ENCODE measurements around the gene DPM3. TPM values are rescaled to one million over a fixed set of nuclear protein-coding genes. Genes with fewer than 3 reads are reported as not detected.

DPM3 gene
- polyA plus RNA-seq, 1 of the 3 experiments (the other 2 are of a cell fraction): 317 TPM

DNA sequence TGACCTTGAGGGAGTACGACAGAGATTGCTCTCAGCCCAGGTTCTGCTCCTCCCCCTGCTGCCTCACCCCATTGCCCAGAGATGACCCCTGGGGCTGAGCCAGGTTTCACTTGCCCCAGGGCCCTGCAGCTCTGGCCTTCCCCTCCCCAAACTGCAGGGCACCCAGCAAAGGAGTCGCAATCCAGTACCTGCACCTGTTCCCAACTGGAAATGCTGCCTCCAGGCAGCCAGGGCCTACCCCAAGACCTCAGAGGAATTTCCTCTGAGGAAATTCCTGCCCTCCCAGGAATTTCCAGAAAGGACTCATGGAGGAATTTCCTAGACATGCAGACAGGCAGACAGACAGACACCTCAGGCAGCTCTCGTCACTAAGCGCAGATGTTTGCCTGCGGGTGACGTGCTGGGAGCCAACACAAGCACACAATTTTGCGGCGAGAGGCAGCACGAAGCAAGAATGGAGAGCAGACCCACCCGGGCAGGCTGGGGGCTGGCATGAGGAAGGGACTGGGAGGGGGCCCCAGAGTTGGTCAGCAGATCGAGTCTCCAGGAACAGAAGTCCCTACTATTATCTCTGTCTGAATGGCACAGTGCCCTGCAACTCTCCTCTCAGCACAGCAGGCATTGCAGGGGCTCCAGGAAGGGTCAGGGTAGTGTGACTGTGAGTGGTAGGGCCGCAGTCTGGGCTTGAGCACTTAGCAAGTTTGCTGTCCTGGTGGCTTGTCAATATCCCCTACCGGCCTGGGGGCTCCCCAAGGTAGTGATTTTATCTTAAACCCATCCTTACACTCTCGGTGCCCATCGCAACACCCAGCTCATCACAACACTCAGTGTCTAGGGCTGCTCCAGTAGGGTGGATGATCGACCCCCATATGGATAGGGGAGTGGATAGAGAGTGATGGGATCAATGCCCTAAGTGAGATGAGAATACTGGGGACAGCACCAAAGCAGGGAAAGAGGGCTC, 15.5 kb downstream of the DPM3 start:
- no peaks in the 10 kb centered on the region for H3K9me2 ChIP-seq
- H3K27ac ChIP-seq (ENCODE audit: low read depth in 2 of 2, low read length in 1 of 2): no peak overlapping the region
- no peak overlapping the region for H2AFZ ChIP-seq (ENCODE audit: low read depth)
- H3F3A ChIP-seq (replicated peaks; ENCODE audit: insufficient read depth): no peaks in the 10 kb centered on the region
- no peak overlapping the region for H3K4me2 ChIP-seq
- H3K27me3 ChIP-seq (ENCODE audit: insufficient read depth): no peaks in the 10 kb centered on the region; the same call in 1 of the 2 replicates
- H3K9ac ChIP-seq: no peak overlapping the region
- POLR2A ChIA-PET: no interaction called here
- H3K36me3 ChIP-seq (replicated peaks in 1 of 2; ENCODE audit: control insufficient read depth in 1 of 2, insufficient read depth in 2 of 2, low read length in 1 of 2): no peaks in the 10 kb centered on the region
- H3K79me2 ChIP-seq (ENCODE audit: insufficient read depth): no peaks in the 10 kb centered on the region
- 64% methylated on average over 15 of the region's 16 CpGs for WGBS (ENCODE audit: low lambda C conversion rate)
- H3K9me3 ChIP-seq: no peaks in the 10 kb centered on the region
- DNase-seq: no peak
- H3K4me1 ChIP-seq (ENCODE audit: control insufficient read depth in 1 of 2, insufficient read depth in 2 of 2, low read depth in 1 of 2, low read length in 1 of 2): peaks cover 14 to 36% of the 10 kb centered on the region in 2 experiments
- no peaks in the 10 kb centered on the region for H4K20me1 ChIP-seq (ENCODE audit: insufficient read depth)
- H3K4me3 ChIP-seq (ENCODE audit: low read depth in 2 of 2, low read length in 1 of 2): no peak overlapping the region
- CTCF ChIA-PET: interaction anchor here (1.1 to 9.7 kb wide), 8 partner anchors 10 to 82 kb away, joined by 3 to 67 read pairs (median 6); partner anchors contain the start of gene KRTCAP2
- no peak for TF ChIP-seq GATA2 (CRISPR knock-in tag; IDR thresholded peaks at IDR 0.05)
- TF ChIP-seq TEAD4 (IDR thresholded peaks at IDR 0.05; ENCODE audit: borderline replicate concordance, insufficient read depth): 0 out of 2 replicates have a peak, but pooled peaks have one; percentile 24

DNA sequence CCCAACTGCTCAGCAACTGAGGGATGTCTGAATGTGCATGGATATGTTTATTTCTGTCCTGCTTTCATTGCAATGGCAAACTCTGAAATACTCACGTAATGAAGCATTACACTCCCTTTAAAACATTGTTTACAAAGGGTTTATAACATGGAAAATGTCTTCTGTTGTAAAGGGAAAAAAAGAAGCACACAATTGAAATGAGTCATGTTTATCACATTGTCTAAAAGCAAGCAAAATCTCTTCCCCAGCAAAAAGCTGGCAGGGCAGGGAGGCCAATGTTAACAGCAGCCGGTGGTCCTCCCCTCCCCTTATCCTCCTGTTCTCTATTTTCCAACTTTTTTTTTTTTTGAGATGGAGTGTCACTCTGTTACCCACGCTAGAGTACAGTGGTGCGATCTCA, 16.5 kb downstream of the DPM3 start:
- Histone ChIP-seq H3K9ac (no peak overlapping the region), H3K9me2 (no peaks in the 10 kb centered on the region), H3K4me3 (ENCODE audit: low read depth in 2 of 2, low read length in 1 of 2) (no peak overlapping the region), H3K4me2 (no peak overlapping the region), H3K27me3 (ENCODE audit: insufficient read depth) (no peaks in the 10 kb centered on the region; the same call in 1 of the 2 replicates), H3K9me3 (no peaks in the 10 kb centered on the region), H3K4me1 (ENCODE audit: control insufficient read depth in 1 of 2, insufficient read depth in 2 of 2, low read depth in 1 of 2, low read length in 1 of 2) (peaks cover 4 to 26% of the 10 kb centered on the region in 2 experiments; a peak in 3 of 4 replicates), H3K27ac (ENCODE audit: low read depth in 2 of 2, low read length in 1 of 2) (no peak overlapping the region), H4K20me1 (ENCODE audit: insufficient read depth) (no peaks in the 10 kb centered on the region), H3K36me3 (replicated peaks in 1 of 2; ENCODE audit: control insufficient read depth in 1 of 2, insufficient read depth in 2 of 2, low read length in 1 of 2) (no peaks in the 10 kb centered on the region), H3F3A (replicated peaks; ENCODE audit: insufficient read depth) (no peaks in the 10 kb centered on the region), H2AFZ (ENCODE audit: low read depth) (no peak overlapping the region), H3K79me2 (ENCODE audit: insufficient read depth) (no peaks in the 10 kb centered on the region)
- TF ChIP-seq ELF1 (IDR thresholded peaks at IDR 0.05) (no peak), FOXJ3 (CRISPR knock-in tag; IDR thresholded peaks at IDR 0.05) (no peak), EP300 (IDR thresholded peaks at IDR 0.05; ENCODE audit: borderline replicate concordance in 1 of 2, low read depth in 1 of 2, low read length in 1 of 2) (no peak), JUND (IDR thresholded peaks at IDR 0.05) (no peak), GATA2 (CRISPR knock-in tag; IDR thresholded peaks at IDR 0.05) (no peak), FOSL2 (IDR thresholded peaks at IDR 0.05; ENCODE audit: borderline replicate concordance, low read depth) (no peak), TAF1 (IDR thresholded peaks at IDR 0.05; ENCODE audit: borderline replicate concordance, low read depth, low read length) (no peak), EZH2phosphoT487 (IDR thresholded peaks at IDR 0.05; ENCODE audit: borderline replicate concordance, low read depth) (no peak), FOXM1 (IDR thresholded peaks at IDR 0.05; ENCODE audit: low read depth) (no peak), RAD21 (IDR thresholded peaks at IDR 0.05; ENCODE audit: low read length) (no peak), POLR2AphosphoS5 (IDR thresholded peaks at IDR 0.05; ENCODE audit: low read depth, low read length) (no peak), MXI1 (IDR thresholded peaks at IDR 0.05; ENCODE audit: low read depth, low read length) (no peak), RXRA (IDR thresholded peaks at IDR 0.05; ENCODE audit: borderline replicate concordance, low read depth) (no peak), RCOR1 (IDR thresholded peaks at IDR 0.05; ENCODE audit: low read length) (no peak)
- TF ChIP-seq, protein P1, sequence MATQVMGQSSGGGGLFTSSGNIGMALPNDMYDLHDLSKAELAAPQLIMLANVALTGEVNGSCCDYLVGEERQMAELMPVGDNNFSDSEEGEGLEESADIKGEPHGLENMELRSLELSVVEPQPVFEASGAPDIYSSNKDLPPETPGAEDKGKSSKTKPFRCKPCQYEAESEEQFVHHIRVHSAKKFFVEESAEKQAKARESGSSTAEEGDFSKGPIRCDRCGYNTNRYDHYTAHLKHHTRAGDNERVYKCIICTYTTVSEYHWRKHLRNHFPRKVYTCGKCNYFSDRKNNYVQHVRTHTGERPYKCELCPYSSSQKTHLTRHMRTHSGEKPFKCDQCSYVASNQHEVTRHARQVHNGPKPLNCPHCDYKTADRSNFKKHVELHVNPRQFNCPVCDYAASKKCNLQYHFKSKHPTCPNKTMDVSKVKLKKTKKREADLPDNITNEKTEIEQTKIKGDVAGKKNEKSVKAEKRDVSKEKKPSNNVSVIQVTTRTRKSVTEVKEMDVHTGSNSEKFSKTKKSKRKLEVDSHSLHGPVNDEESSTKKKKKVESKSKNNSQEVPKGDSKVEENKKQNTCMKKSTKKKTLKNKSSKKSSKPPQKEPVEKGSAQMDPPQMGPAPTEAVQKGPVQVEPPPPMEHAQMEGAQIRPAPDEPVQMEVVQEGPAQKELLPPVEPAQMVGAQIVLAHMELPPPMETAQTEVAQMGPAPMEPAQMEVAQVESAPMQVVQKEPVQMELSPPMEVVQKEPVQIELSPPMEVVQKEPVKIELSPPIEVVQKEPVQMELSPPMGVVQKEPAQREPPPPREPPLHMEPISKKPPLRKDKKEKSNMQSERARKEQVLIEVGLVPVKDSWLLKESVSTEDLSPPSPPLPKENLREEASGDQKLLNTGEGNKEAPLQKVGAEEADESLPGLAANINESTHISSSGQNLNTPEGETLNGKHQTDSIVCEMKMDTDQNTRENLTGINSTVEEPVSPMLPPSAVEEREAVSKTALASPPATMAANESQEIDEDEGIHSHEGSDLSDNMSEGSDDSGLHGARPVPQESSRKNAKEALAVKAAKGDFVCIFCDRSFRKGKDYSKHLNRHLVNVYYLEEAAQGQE (IDR thresholded peaks at IDR 0.05; ENCODE audit: low read depth, low read length): no peak
- TF ChIP-seq, protein P2, sequence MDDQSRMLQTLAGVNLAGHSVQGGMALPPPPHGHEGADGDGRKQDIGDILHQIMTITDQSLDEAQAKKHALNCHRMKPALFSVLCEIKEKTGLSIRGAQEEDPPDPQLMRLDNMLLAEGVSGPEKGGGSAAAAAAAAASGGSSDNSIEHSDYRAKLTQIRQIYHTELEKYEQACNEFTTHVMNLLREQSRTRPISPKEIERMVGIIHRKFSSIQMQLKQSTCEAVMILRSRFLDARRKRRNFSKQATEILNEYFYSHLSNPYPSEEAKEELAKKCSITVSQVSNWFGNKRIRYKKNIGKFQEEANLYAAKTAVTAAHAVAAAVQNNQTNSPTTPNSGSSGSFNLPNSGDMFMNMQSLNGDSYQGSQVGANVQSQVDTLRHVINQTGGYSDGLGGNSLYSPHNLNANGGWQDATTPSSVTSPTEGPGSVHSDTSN (IDR thresholded peaks at IDR 0.05): no peak
- ChIA-PET CTCF (interaction anchor here (2.4 to 9.7 kb wide), 4 partner anchors 9 to 44 kb away, joined by 5 to 67 read pairs (median 16); no protein-coding TSS in a partner anchor), POLR2A (no interaction called here)
- DNase-seq: no peak
- 86% methylated on average over 4 of the region's 4 CpGs for WGBS (ENCODE audit: low lambda C conversion rate)

Measured in SK-N-SH (cell line).